ENCODE data around the gene LENG8. TPM values are rescaled to one million over a fixed set of nuclear protein-coding genes. Genes with fewer than 3 reads are reported as not detected.
A peak's percentile ranks its signal among the peaks of the same experiment; 100 is the strongest.
"Not testable (repeated sequence)": the region's sequence is repeated elsewhere in the genome, so short reads cannot be mapped to it uniquely, and the experiment has no call there.

Gene LENG8
- total and polyA plus RNA-seq, 10 of the 15 experiments (the other 5 are each of a cell fraction or from before 2014, with no cell fraction given): 2.3 to 145 (median 34.4) TPM

GRCh38 chr19:54509200-54509940 is 60.4 kb downstream of the LENG8 start:
- H3K9me3 ChIP-seq (replicated peaks; ENCODE audit: control insufficient read depth, insufficient read depth, low read length); DNase-seq (ENCODE audit: low read depth, low spot score); H3K27me3 ChIP-seq (replicated peaks in 1 of 2; ENCODE audit: control insufficient read depth in 2 of 2, insufficient read depth in 2 of 2, low read length in 1 of 2); H3K36me3 ChIP-seq (ENCODE audit: control insufficient read depth in 2 of 2, insufficient read depth in 2 of 2, low read length in 1 of 2); H2AFZ ChIP-seq (ENCODE audit: control insufficient read depth, low read depth, low read length); H3K4me2 ChIP-seq (ENCODE audit: control insufficient read depth, insufficient read depth); BruUV-seq (replicated peaks); POLR2A ChIA-PET; H3K4me3 ChIP-seq; H3K4me1 ChIP-seq (ENCODE audit: control insufficient read depth, insufficient read depth, low read length); H3K79me2 ChIP-seq (ENCODE audit: control insufficient read depth, insufficient read depth, low read length); SMC1A ChIA-PET (ENCODE audit: uncharacterized antibody, unreplicated experiment); H3K27ac ChIP-seq (ENCODE audit: control insufficient read depth, insufficient read depth); intact Hi-C loops (cut with micrococcal nuclease; ENCODE audit: unreplicated experiment); in situ Hi-C loops (cut with MboI); H4K20me1 ChIP-seq (ENCODE audit: control insufficient read depth, insufficient read depth); RAD21 ChIA-PET (ENCODE audit: unreplicated experiment); H3K9ac ChIP-seq (ENCODE audit: control insufficient read depth, insufficient read depth, low read length): not testable (repeated sequence)
- WGBS (ENCODE audit: insufficient coverage, insufficient replicate concordance, low lambda C conversion rate, missing lambda C conversion rate): 46% methylated on average over 9 of the region's 21 CpGs
- CTCF ChIA-PET: interaction anchor here (0.7 kb wide), 1 partner anchor 14 kb away, joined by 3 read pairs; no protein-coding TSS in a partner anchor
- ATAC-seq: peak; percentile 88
- FAIRE-seq: peak; percentile 96

Small RNA genes within 50 kb of the gene (small RNA-seq; reads per million reads assigned to genes)
- gene AC245884.3: not detected

Other genes with a start within 250 kb of the LENG8 start
Only the 7 nearest of the 16 such genes appear.
- 17.9 and 19.1 TPM in 2 replicates for gene LILRA4, start 110.0 kb upstream of the LENG8 start, total RNA-seq (2014; rRNA removed)
- 10.2 and 13.6 TPM in 2 replicates for gene LILRA4, start 110.0 kb upstream of the LENG8 start, total RNA-seq (2014; rRNA removed; fragmentation: Illumina TruSeq; extraction: Trizol)
- 12.7 and 17.2 TPM in 2 replicates for gene LILRA4, start 110.0 kb upstream of the LENG8 start, total RNA-seq (2021)
- gene LILRA4, start 110.0 kb upstream of the LENG8 start, polyA plus RNA-seq (2011; rRNA removed): 1.8 and 2.4 TPM in 2 replicates
- gene LILRA4, start 110.0 kb upstream of the LENG8 start, polyA plus RNA-seq (2014; fragmentation: Illumina TruSeq; extraction: Trizol): 13.4 and 14.3 TPM in 2 replicates
- gene LILRA4, start 110.0 kb upstream of the LENG8 start, polyA plus RNA-seq (2014; fragmentation: Nextera tagmentation; extraction: Ambion mirVana): 10 to 100 TPM in 1 of 2 experiments, 1 to 10 TPM in 1; 9.7 to 12.4 TPM
- gene LILRA4, start 110.0 kb upstream of the LENG8 start, polyA plus RNA-seq (2014; rRNA removed): 17.4 and 18.5 TPM in 2 replicates
- gene LILRA4, start 110.0 kb upstream of the LENG8 start, polyA plus RNA-seq (2016; fragmentation: Nextera tagmentation; extraction: Ambion mirVana): 1 to 10 TPM; 6.4 to 6.9 TPM
- 36.2 and 41.2 TPM in 2 replicates for gene LAIR1, start 84.3 kb upstream of the LENG8 start, total RNA-seq (2014; rRNA removed)
- 39.2 and 41.8 TPM in 2 replicates for gene LAIR1, start 84.3 kb upstream of the LENG8 start, total RNA-seq (2014; rRNA removed; fragmentation: Illumina TruSeq; extraction: Trizol)
- 43.1 and 44.4 TPM in 2 replicates for gene LAIR1, start 84.3 kb upstream of the LENG8 start, total RNA-seq (2021)
- gene LAIR1, start 84.3 kb upstream of the LENG8 start, polyA plus RNA-seq (2011; rRNA removed): 13.5 and 15.5 TPM in 2 replicates
- gene LAIR1, start 84.3 kb upstream of the LENG8 start, polyA plus RNA-seq (2014; fragmentation: Illumina TruSeq; extraction: Trizol): 35.2 and 49.1 TPM in 2 replicates
- gene LAIR1, start 84.3 kb upstream of the LENG8 start, polyA plus RNA-seq (2014; fragmentation: Nextera tagmentation; extraction: Ambion mirVana): 10 to 100 TPM in 1 of 2 experiments, 1 to 10 TPM in 1; 8.6 to 13.1 TPM
- gene LAIR1, start 84.3 kb upstream of the LENG8 start, polyA plus RNA-seq (2014; rRNA removed): 58.2 and 62.0 TPM in 2 replicates
- gene LAIR1, start 84.3 kb upstream of the LENG8 start, polyA plus RNA-seq (2016; fragmentation: Nextera tagmentation; extraction: Ambion mirVana): 10 to 100 TPM; 30.7 to 31.3 TPM
- gene TTYH1, start 33.7 kb upstream of the LENG8 start, total RNA-seq (2014; rRNA removed): 0.27 TPM in 1 of 2 replicates, not detected in the other
- 0.09 TPM in 1 of 2 replicates, not detected in the other for gene TTYH1, start 33.7 kb upstream of the LENG8 start, total RNA-seq (2014; rRNA removed; fragmentation: Illumina TruSeq; extraction: Trizol)
- 0.32 and 0.36 TPM in 2 replicates for gene TTYH1, start 33.7 kb upstream of the LENG8 start, total RNA-seq (2021)
- gene TTYH1, start 33.7 kb upstream of the LENG8 start, polyA plus RNA-seq (2011; rRNA removed): not detected in 2 replicates
- 0.01 TPM in 1 of 2 replicates, not detected in the other for gene TTYH1, start 33.7 kb upstream of the LENG8 start, polyA plus RNA-seq (2014; fragmentation: Illumina TruSeq; extraction: Trizol)
- under 1 TPM in 1 of 2 experiments, not detected in 1; 0.05 TPM for gene TTYH1, start 33.7 kb upstream of the LENG8 start, polyA plus RNA-seq (2014; fragmentation: Nextera tagmentation; extraction: Ambion mirVana)
- gene TTYH1, start 33.7 kb upstream of the LENG8 start, polyA plus RNA-seq (2014; rRNA removed): 0.08 TPM in 1 of 2 replicates, not detected in the other
- under 1 TPM; 0.16 to 0.26 TPM for gene TTYH1, start 33.7 kb upstream of the LENG8 start, polyA plus RNA-seq (2016; fragmentation: Nextera tagmentation; extraction: Ambion mirVana)
- gene LENG9, start 14.6 kb downstream of the LENG8 start, total RNA-seq (2014; rRNA removed): 2.9 and 4.0 TPM in 2 replicates
- 0.76 and 0.78 TPM in 2 replicates for gene LENG9, start 14.6 kb downstream of the LENG8 start, total RNA-seq (2014; rRNA removed; fragmentation: Illumina TruSeq; extraction: Trizol)
- 2.5 and 3.5 TPM in 2 replicates for gene LENG9, start 14.6 kb downstream of the LENG8 start, total RNA-seq (2021)
- gene LENG9, start 14.6 kb downstream of the LENG8 start, polyA plus RNA-seq (2011; rRNA removed): 0.09 and 0.20 TPM in 2 replicates
- gene LENG9, start 14.6 kb downstream of the LENG8 start, polyA plus RNA-seq (2014; fragmentation: Illumina TruSeq; extraction: Trizol): 0.11 and 0.46 TPM in 2 replicates
- 1 to 10 TPM in 1 of 2 experiments, under 1 TPM in 1; 0.18 to 1.7 TPM for gene LENG9, start 14.6 kb downstream of the LENG8 start, polyA plus RNA-seq (2014; fragmentation: Nextera tagmentation; extraction: Ambion mirVana)
- gene LENG9, start 14.6 kb downstream of the LENG8 start, polyA plus RNA-seq (2014; rRNA removed): 2.1 and 2.7 TPM in 2 replicates
- gene LENG9, start 14.6 kb downstream of the LENG8 start, polyA plus RNA-seq (2016; fragmentation: Nextera tagmentation; extraction: Ambion mirVana): under 1 TPM in 1 of 2 experiments, not detected in 1; 0.09 TPM
- 1.3 and 1.8 TPM in 2 replicates for gene CDC42EP5, start 24.1 kb downstream of the LENG8 start, total RNA-seq (2014; rRNA removed)
- 1.2 TPM in 1 of 2 replicates, not detected in the other for gene CDC42EP5, start 24.1 kb downstream of the LENG8 start, total RNA-seq (2014; rRNA removed; fragmentation: Illumina TruSeq; extraction: Trizol)
- gene CDC42EP5, start 24.1 kb downstream of the LENG8 start, total RNA-seq (2021): 1.4 and 1.5 TPM in 2 replicates
- gene CDC42EP5, start 24.1 kb downstream of the LENG8 start, polyA plus RNA-seq (2011; rRNA removed): 0.40 and 0.42 TPM in 2 replicates
- not detected in 2 replicates for gene CDC42EP5, start 24.1 kb downstream of the LENG8 start, polyA plus RNA-seq (2014; fragmentation: Illumina TruSeq; extraction: Trizol)
- gene CDC42EP5, start 24.1 kb downstream of the LENG8 start, polyA plus RNA-seq (2014; fragmentation: Nextera tagmentation; extraction: Ambion mirVana): not detected
- gene CDC42EP5, start 24.1 kb downstream of the LENG8 start, polyA plus RNA-seq (2014; rRNA removed): 1.1 and 1.4 TPM in 2 replicates
- gene CDC42EP5, start 24.1 kb downstream of the LENG8 start, polyA plus RNA-seq (2016; fragmentation: Nextera tagmentation; extraction: Ambion mirVana): not detected
- not detected in 2 replicates for gene LAIR2, start 53.6 kb downstream of the LENG8 start, total RNA-seq (2014; rRNA removed)
- gene LAIR2, start 53.6 kb downstream of the LENG8 start, total RNA-seq (2014; rRNA removed; fragmentation: Illumina TruSeq; extraction: Trizol): not detected in 2 replicates
- gene LAIR2, start 53.6 kb downstream of the LENG8 start, total RNA-seq (2021): not detected in 2 replicates
- 0.26 TPM in 1 of 2 replicates, not detected in the other for gene LAIR2, start 53.6 kb downstream of the LENG8 start, polyA plus RNA-seq (2011; rRNA removed)
- not detected in 2 replicates for gene LAIR2, start 53.6 kb downstream of the LENG8 start, polyA plus RNA-seq (2014; fragmentation: Illumina TruSeq; extraction: Trizol)
- gene LAIR2, start 53.6 kb downstream of the LENG8 start, polyA plus RNA-seq (2014; fragmentation: Nextera tagmentation; extraction: Ambion mirVana): not detected
- gene LAIR2, start 53.6 kb downstream of the LENG8 start, polyA plus RNA-seq (2014; rRNA removed): not detected in 2 replicates
- not detected for gene LAIR2, start 53.6 kb downstream of the LENG8 start, polyA plus RNA-seq (2016; fragmentation: Nextera tagmentation; extraction: Ambion mirVana)
- gene LILRA2, start 124.6 kb downstream of the LENG8 start, total RNA-seq (2014; rRNA removed): 0.38 and 0.51 TPM in 2 replicates
- 0.40 and 0.60 TPM in 2 replicates for gene LILRA2, start 124.6 kb downstream of the LENG8 start, total RNA-seq (2014; rRNA removed; fragmentation: Illumina TruSeq; extraction: Trizol)
- gene LILRA2, start 124.6 kb downstream of the LENG8 start, total RNA-seq (2021): 1.1 and 1.5 TPM in 2 replicates
- 0.10 and 0.20 TPM in 2 replicates for gene LILRA2, start 124.6 kb downstream of the LENG8 start, polyA plus RNA-seq (2011; rRNA removed)
- gene LILRA2, start 124.6 kb downstream of the LENG8 start, polyA plus RNA-seq (2014; fragmentation: Illumina TruSeq; extraction: Trizol): 0.13 and 0.91 TPM in 2 replicates
- under 1 TPM; 0.16 to 0.24 TPM for gene LILRA2, start 124.6 kb downstream of the LENG8 start, polyA plus RNA-seq (2014; fragmentation: Nextera tagmentation; extraction: Ambion mirVana)
- 1.1 and 1.8 TPM in 2 replicates for gene LILRA2, start 124.6 kb downstream of the LENG8 start, polyA plus RNA-seq (2014; rRNA removed)
- under 1 TPM; 0.43 TPM for gene LILRA2, start 124.6 kb downstream of the LENG8 start, polyA plus RNA-seq (2016; fragmentation: Nextera tagmentation; extraction: Ambion mirVana)

Data from GM12878 (cell line).